ENCODE data around the gene CRYGA. TPM values are rescaled to one million over a fixed set of nuclear protein-coding genes. Genes with fewer than 3 reads are reported as not detected.

CRYGA gene
- total and polyA plus RNA-seq, 12 donors: not detected

- peak; percentile 28 to 77 for DNase-seq
- peaks cover 0 to 11% (median 0%) of the 10 kb centered on the region in 7 donors for H3K27me3 ChIP-seq
- intact Hi-C loops (cut with DNase I): loop anchor here in 6 of 10 donors (2.0 to 10.0 kb wide), 4 partner anchors 76 to 80 kb away; partner anchors contain the start of gene IDH1 (in 2 of the 6)
Measured at GRCh38 chr2:208175069-208175839, 11.9 kb upstream of the CRYGA start.

GRCh38 chr2:208174144-208174543 lies 10.8 kb upstream of the CRYGA start:
- 88 to 89% methylated on average over 9 of the region's 9 CpGs for WGBS, 2 donors
- TF ChIP-seq, protein P1, sequence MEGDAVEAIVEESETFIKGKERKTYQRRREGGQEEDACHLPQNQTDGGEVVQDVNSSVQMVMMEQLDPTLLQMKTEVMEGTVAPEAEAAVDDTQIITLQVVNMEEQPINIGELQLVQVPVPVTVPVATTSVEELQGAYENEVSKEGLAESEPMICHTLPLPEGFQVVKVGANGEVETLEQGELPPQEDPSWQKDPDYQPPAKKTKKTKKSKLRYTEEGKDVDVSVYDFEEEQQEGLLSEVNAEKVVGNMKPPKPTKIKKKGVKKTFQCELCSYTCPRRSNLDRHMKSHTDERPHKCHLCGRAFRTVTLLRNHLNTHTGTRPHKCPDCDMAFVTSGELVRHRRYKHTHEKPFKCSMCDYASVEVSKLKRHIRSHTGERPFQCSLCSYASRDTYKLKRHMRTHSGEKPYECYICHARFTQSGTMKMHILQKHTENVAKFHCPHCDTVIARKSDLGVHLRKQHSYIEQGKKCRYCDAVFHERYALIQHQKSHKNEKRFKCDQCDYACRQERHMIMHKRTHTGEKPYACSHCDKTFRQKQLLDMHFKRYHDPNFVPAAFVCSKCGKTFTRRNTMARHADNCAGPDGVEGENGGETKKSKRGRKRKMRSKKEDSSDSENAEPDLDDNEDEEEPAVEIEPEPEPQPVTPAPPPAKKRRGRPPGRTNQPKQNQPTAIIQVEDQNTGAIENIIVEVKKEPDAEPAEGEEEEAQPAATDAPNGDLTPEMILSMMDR (IDR thresholded peaks at IDR 0.05): no peak
- ATAC-seq: no peak
- Histone ChIP-seq H3K36me3 (no peaks in the 10 kb centered on the region), H3K4me3 (no peak overlapping the region), H3K27ac (no peak overlapping the region), H3K9me3 (no peaks in the 10 kb centered on the region), H3K27me3 (peaks cover 0 to 11% (median 0%) of the 10 kb centered on the region in 7 donors), H3K4me1 (peaks cover 0 to 23% (median 0%) of the 10 kb centered on the region in 9 donors)
- intact Hi-C loops (cut with DNase I): loop anchor here in 3 of 10 donors (2.0 to 10.0 kb wide), 3 partner anchors 77 to 81 kb away; partner anchors contain the start of gene IDH1 (in 2 of the 3)
- no peak for DNase-seq

More at GRCh38 chr2:208175069-208175839, 11.9 kb upstream of the CRYGA start:
- H3K9me3 ChIP-seq: no peaks in the 10 kb centered on the region
- H3K4me3 ChIP-seq: no peak overlapping the region
- H3K27ac ChIP-seq: peak overlapping the region in 1 of 10 donors; percentile 41
- no peaks in the 10 kb centered on the region for H3K36me3 ChIP-seq
- peaks cover 0 to 23% (median 0%) of the 10 kb centered on the region in 9 donors for H3K4me1 ChIP-seq
- WGBS, 2 donors: 42 to 44% methylated on average over 21 of the region's 21 CpGs
- TF ChIP-seq, protein P1 (IDR thresholded peaks at IDR 0.05): peak; percentile 64 to 93 (median 88)
- ATAC-seq: peak; percentile 92 to 98 (median 96)

GRCh38 chr2:208172125-208172524 lies 8.7 kb upstream of the CRYGA start:
- intact Hi-C loops (cut with DNase I): loop anchor here in 1 of 10 donors (10.0 kb wide), 1 partner anchor 83 kb away; the partner anchor contains the start of gene IDH1
- ATAC-seq: peak in 5 of 8 donors; percentile 42 to 68 (median 61)
- WGBS, 2 donors: 66 to 69% methylated on average over 4 of the region's 4 CpGs
- H3K27ac ChIP-seq: peak overlapping the region in 1 of 10 donors; percentile 67
- TF ChIP-seq, protein P1 (IDR thresholded peaks at IDR 0.05): no peak
- no peak for DNase-seq
- H3K4me1 ChIP-seq: peaks cover 0 to 23% (median 0%) of the 10 kb centered on the region in 9 donors
- no peak overlapping the region for H3K4me3 ChIP-seq
- H3K36me3 ChIP-seq: no peaks in the 10 kb centered on the region
- no peaks in the 10 kb centered on the region for H3K9me3 ChIP-seq
- peaks cover 0 to 26% (median 0%) of the 10 kb centered on the region in 7 donors for H3K27me3 ChIP-seq

DNA sequence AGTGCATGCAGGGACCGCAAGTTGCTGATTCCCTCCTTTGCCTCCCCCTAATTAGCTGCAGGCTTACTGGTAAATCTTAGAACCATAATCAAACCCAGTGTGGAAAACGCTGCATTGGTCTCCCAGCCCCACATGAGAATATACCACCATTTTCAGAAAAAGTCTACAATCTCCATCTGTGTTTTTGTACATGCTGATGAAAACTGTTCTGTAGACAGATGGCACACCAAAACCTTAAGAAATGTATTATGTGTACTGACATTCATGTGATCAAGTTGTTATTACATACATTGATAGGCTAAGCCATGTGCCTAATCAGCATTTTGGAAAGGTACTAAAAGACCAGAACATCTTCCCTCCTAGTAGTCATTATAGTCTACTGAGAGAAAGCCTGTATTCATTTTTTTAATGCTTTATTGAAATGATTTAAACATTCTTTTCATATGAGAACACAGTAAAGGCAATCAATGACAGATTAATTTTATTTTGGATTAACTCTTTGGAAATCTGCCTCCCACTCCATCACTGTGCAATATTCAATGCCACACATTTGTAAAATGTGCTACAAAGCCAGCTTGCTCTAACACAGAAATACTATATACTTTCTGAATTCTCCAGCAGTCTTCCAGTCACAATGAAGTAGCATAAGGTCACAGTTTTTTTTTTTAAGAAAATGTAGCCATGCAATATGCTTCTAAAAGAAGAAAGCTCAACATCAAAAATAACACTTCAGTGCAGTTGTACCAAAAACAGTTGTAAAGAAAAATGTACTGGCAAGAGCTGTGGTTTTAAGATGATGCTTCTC lies 1.8 kb upstream of the CRYGA start:
- Histone ChIP-seq H3K27ac (no peak overlapping the region), H3K4me1 (no peaks in the 10 kb centered on the region), H3K9me3 (no peaks in the 10 kb centered on the region), H3K4me3 (no peak overlapping the region), H3K27me3 (peaks cover 0 to 57% (median 4%) of the 10 kb centered on the region in 7 donors), H3K36me3 (no peaks in the 10 kb centered on the region)
- WGBS, 2 donors: 77 to 80% methylated on average over 2 of the region's 2 CpGs
- intact Hi-C loops (cut with DNase I): no loop called here
- DNase-seq: no peak
- TF ChIP-seq, protein P1 (IDR thresholded peaks at IDR 0.05): no peak
- ATAC-seq: no peak
